Subcutaneous abdominal adipose tissue (tissue), 5 donors: ENCODE measurements around the gene GGCT.
"Not testable (repeated sequence)": the region's sequence is repeated elsewhere in the genome, so short reads cannot be mapped to it uniquely, and the experiment has no call there.

Experiments used
- H3K27ac ChIP-seq: one replicate; pipeline ENCODE4 v1.7.0; 2013; ENCODE audit warnings: low read depth, mild to moderate bottlenecking, inconsistent platforms, low read length, moderate library complexity
- H3K27me3 ChIP-seq, 5 donors: one replicate each; pipeline ENCODE4 v1.7.0; 2013; ENCODE audit warnings: low read length in 5 of 5, inconsistent platforms in 1 of 5; ENCODE audit not compliant: control insufficient read depth in 5 of 5, insufficient read depth in 4 of 5
- H3K36me3 ChIP-seq, 5 donors: one replicate each; pipeline ENCODE4 v1.7.0; 2013; ENCODE audit warnings: low read length in 5 of 5; ENCODE audit not compliant: control insufficient read depth in 5 of 5, insufficient read depth in 5 of 5
- H3K4me1 ChIP-seq, 5 donors: one replicate each; pipeline ENCODE4 v1.7.0; 2013; ENCODE audit warnings: low read length in 5 of 5, mild to moderate bottlenecking in 3 of 5, moderate library complexity in 1 of 5; ENCODE audit not compliant: control insufficient read depth in 5 of 5, insufficient read depth in 5 of 5
- H3K4me3 ChIP-seq, 5 donors: one replicate each; pipeline ENCODE4 v1.7.0; 2013; ENCODE audit warnings: low read length in 5 of 5, low read depth in 1 of 5
- H3K9ac ChIP-seq, 5 donors: one replicate each; pipeline ENCODE4 v1.7.0; 2013; ENCODE audit warnings: low read length in 5 of 5, mild to moderate bottlenecking in 4 of 5, moderate library complexity in 3 of 5
- H3K9me3 ChIP-seq, 5 donors: one replicate each; pipeline ENCODE4 v1.7.0; 2013; ENCODE audit warnings: low read length in 5 of 5; ENCODE audit not compliant: control insufficient read depth in 5 of 5
- donor health status: healthy.
- donor health status: healthy.
- donor health status: healthy.
- donor health status: healthy.
- donor health status: healthy.

GGCT gene

GRCh38 chr7:30521532-30521931, 16.9 kb upstream of the GGCT start:
- H3K27ac ChIP-seq: peak overlapping the region; percentile 56
- peaks cover 3 to 19% (median 16%) of the 10 kb centered on the region in 5 donors for H3K4me1 ChIP-seq
- H3K9me3 ChIP-seq: no peaks in the 10 kb centered on the region
- H3K36me3 ChIP-seq: no peaks in the 10 kb centered on the region
- no peaks in the 10 kb centered on the region for H3K27me3 ChIP-seq
- H3K9ac ChIP-seq: no peak overlapping the region
- H3K4me3 ChIP-seq: no peak overlapping the region

DNA sequence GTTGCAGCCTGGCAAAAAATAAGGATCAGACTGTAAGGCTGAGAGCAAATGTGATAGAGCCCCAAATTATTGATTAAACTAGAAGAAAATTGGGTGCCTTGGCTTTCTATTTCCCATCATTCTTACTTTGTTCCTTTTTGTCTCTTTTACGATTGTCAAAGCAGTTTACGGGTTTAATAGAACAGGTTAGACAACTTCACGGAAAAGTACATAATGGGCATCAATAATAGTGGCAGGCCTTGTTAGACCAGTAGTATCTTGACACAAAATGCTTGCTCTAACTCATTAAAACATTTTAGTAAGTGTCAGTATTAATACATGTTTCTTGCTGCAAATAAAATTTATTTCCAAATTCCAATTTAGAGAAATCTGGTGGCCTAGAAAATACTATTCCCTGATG, 14.5 kb upstream of the GGCT start:
- no peak overlapping the region for H3K27ac ChIP-seq
- no peaks in the 10 kb centered on the region for H3K27me3 ChIP-seq
- peaks cover 3 to 21% (median 19%) of the 10 kb centered on the region in 5 donors for H3K4me1 ChIP-seq
- H3K9ac ChIP-seq: no peak overlapping the region
- no peaks in the 10 kb centered on the region for H3K36me3 ChIP-seq
- H3K9me3 ChIP-seq: no peaks in the 10 kb centered on the region
- no peak overlapping the region for H3K4me3 ChIP-seq

DNA sequence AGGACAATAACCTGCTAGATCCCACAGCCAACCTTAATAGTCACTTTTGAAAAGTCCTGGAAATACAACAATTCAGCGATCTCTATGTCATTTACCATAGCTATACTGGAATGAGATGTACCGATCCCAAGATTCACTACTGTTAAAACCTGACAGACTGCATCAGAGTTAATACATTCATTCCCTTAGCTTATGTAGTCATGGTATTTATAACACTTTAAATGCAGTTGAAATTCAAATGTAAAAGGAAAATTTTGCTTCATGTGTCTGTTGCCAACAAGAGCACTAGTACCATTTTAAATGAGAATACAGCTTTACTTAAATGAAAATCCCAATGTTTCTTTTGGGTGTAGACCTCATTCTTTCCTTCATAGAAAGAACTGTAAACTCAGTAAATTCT, 11.1 kb upstream of the GGCT start:
- Histone ChIP-seq H3K9ac (no peak overlapping the region), H3K27ac (no peak overlapping the region), H3K4me1 (peaks cover 0 to 12% (median 9%) of the 10 kb centered on the region in 5 donors), H3K4me3 (no peak overlapping the region), H3K36me3 (no peaks in the 10 kb centered on the region), H3K9me3 (no peaks in the 10 kb centered on the region), H3K27me3 (no peaks in the 10 kb centered on the region)

DNA sequence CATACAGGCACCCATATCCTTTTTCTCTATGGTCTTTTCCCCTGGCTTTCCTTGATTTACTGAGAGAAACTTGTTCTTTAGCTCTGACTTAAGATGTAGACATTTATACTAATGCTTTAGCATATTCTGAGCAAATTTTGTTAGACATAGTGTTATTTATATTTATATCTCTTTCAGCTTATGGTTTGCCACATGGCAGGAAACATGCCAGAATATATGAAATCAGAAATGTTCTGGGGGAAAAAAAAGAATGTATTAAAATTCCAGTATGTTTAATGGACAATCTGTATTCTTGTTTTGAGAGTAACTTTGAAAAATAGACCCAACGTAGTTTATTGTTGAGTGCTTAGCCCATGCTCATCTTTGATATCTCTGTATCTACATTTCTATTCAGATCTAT, 10.1 kb upstream of the GGCT start:
- no peak overlapping the region for H3K9ac ChIP-seq
- no peaks in the 10 kb centered on the region for H3K27me3 ChIP-seq
- H3K36me3 ChIP-seq: no peaks in the 10 kb centered on the region
- no peak overlapping the region for H3K4me3 ChIP-seq
- no peaks in the 10 kb centered on the region for H3K9me3 ChIP-seq
- H3K4me1 ChIP-seq: peaks cover 0 to 18% (median 12%) of the 10 kb centered on the region in 5 donors
- no peak overlapping the region for H3K27ac ChIP-seq

GRCh38 chr7:30514177-30514576, 9.5 kb upstream of the GGCT start:
- peaks cover 0 to 22% (median 12%) of the 10 kb centered on the region in 5 donors for H3K4me1 ChIP-seq
- no peak overlapping the region for H3K27ac ChIP-seq
- no peak overlapping the region for H3K4me3 ChIP-seq
- H3K9me3 ChIP-seq: no peaks in the 10 kb centered on the region
- no peak overlapping the region for H3K9ac ChIP-seq
- no peaks in the 10 kb centered on the region for H3K27me3 ChIP-seq
- H3K36me3 ChIP-seq: no peaks in the 10 kb centered on the region

DNA sequence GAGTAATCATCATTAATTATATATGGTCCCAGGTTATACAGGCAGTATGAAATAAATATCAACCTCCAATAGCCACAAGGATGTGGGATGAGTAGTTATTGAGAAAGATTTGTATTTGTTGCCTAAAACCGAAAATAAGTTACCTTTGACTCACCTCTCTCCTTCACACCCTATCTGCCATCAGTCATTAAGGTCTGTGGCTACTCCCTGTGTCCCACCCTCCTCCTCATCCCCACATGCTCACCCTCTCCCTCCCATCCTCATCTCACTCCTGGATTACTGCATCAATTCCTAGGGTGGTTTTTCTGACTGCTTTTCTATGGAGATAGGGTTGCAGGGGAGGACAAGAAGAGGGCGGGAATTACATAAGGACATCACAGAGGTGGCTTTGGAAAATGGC, 9.1 kb upstream of the GGCT start:
- Histone ChIP-seq H3K4me1 (peaks cover 0 to 22% (median 12%) of the 10 kb centered on the region in 5 donors), H3K36me3 (no peaks in the 10 kb centered on the region), H3K27ac (no peak overlapping the region), H3K4me3 (no peak overlapping the region), H3K9me3 (no peaks in the 10 kb centered on the region), H3K9ac (no peak overlapping the region), H3K27me3 (no peaks in the 10 kb centered on the region)

DNA sequence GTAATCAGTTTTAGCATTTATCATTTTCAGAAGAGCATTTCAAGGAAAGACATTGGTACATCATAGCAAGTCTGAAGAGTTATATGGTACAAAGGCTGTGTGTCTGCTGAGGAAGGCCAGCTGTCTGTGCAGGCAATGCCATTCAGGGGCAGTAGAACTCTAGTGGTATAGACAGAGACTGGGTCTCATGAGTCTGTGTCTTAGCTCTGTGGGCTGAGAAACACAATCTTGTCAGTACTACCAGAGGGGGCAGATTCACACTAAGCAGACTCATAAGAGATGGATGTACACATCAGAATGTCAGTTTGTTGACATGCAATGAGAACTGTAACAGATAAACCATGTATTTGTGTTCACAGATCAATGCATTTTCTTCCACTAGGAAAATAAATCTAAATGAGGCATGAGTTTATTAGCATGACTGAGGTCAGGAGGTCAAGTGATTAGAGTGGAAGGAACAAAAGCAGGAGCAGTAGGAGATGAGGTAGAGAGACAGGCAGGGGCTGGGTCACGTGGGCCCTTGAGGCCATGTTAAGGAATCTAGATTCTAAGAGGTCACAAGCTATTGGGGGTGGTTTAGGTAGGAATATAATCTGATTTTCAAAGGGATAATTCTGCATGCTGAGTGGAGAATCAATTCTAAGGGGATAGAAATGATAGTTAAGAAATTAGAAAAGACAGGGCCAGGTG, 7.5 kb upstream of the GGCT start:
- H3K4me1 ChIP-seq: peaks cover 0 to 22% (median 12%) of the 10 kb centered on the region in 5 donors
- no peaks in the 10 kb centered on the region for H3K9me3 ChIP-seq
- no peak overlapping the region for H3K9ac ChIP-seq
- H3K27me3 ChIP-seq: no peaks in the 10 kb centered on the region
- H3K27ac ChIP-seq: no peak overlapping the region
- H3K4me3 ChIP-seq: no peak overlapping the region
- H3K36me3 ChIP-seq: no peaks in the 10 kb centered on the region

DNA sequence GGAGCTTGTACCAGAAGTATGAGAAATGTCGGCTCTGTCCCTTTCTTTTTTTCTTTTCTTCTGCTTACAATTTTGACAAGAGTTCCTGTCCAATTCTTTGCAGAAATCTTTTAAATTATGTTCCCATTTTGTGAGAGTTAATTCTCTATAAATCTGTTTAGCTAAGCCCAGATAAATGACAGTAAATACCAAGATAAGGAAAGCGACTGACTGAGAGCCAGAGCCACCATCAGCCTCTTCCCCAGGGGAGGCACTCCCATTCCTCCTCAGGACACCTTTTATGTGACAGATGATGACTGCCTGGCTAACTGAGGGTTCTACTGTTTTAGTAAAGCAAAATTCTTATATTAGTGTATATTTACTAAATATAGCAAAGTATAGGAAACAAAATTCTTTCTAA, 6.9 kb upstream of the GGCT start:
- Histone ChIP-seq H3K9ac (no peak overlapping the region), H3K27ac (no peak overlapping the region), H3K27me3 (no peaks in the 10 kb centered on the region), H3K36me3 (no peaks in the 10 kb centered on the region), H3K9me3 (no peaks in the 10 kb centered on the region), H3K4me3 (no peak overlapping the region), H3K4me1 (peaks cover 0 to 22% (median 12%) of the 10 kb centered on the region in 5 donors)

GRCh38 chr7:30510124-30511075, 5.8 kb upstream of the GGCT start:
- H3K27ac ChIP-seq: no peak overlapping the region
- no peaks in the 10 kb centered on the region for H3K36me3 ChIP-seq
- H3K9me3 ChIP-seq: no peaks in the 10 kb centered on the region
- H3K4me1 ChIP-seq: peaks cover 0 to 23% (median 15%) of the 10 kb centered on the region in 5 donors
- H3K4me3 ChIP-seq: no peak overlapping the region
- H3K9ac ChIP-seq: peak overlapping the region in 1 of 5 donors; percentile 46
- no peaks in the 10 kb centered on the region for H3K27me3 ChIP-seq

DNA sequence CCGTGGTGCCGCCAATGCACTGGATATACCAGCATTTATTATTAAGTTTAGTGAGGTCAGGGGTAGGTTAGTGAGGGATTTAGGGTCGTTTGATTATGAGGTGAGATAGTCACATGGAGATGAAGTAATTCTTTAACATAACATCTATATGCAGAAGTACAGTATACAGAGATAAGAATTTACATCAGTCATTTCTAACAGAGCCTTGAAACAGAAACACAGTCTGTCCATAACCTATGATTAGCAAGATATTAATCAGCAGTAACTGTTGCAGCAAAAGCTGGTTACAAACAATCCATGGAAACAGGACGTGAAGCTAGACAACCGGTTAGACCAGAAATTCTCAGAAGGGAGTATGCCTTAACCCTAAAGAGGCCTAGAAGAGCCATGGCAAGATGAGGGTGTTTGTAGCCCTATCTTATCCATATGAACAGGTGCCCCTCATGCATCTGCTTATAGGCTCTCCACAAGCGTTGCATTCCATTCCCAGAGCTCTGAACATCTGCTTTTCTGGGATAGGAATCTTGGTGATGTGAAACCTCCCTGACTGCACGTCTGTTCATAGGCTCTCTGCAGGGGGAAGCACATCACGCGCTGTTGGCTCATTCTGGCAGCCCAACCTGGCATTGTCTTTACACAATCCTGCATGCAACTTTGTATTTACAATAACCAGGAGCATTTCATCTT, 4.7 kb upstream of the GGCT start:
- not testable (repeated sequence) for H3K36me3 ChIP-seq, H3K27ac ChIP-seq, H3K4me3 ChIP-seq, H3K9ac ChIP-seq, H3K27me3 ChIP-seq, H3K9me3 ChIP-seq
- H3K4me1 ChIP-seq: peaks cover 0 to 29% (median 20%) of the 10 kb centered on the region in 5 donors
